K562 (cell line): ENCODE measurements around the gene IDUA. TPM values are rescaled to one million over a fixed set of nuclear protein-coding genes. Genes with fewer than 3 reads are reported as not detected.

Experiments
- ATF1 ChIP-seq, 2 experiments: fragments of 450-650 bp in 1 of 2; IDR thresholded peaks; 2 replicates each; pipeline ENCODE4 v1.6.1; 2016; ENCODE audit warnings: missing compliant biosample characterization in 1 of 2, missing genetic modification characterization in 1 of 2
- FOXA3 ChIP-seq, 2 experiments: fragments of 450-650 bp in 1 of 2; sonication (generic) in 1 of 2; formaldehyde crosslinking; IDR thresholded peaks in 1 of 2; conservative IDR thresholded peaks in 1 of 2; 2 replicates each; pipeline versions ENCODE4 v1.4.0 to v1.8.0; 2020 to 2022; ENCODE audit warnings: mild to moderate bottlenecking in 2 of 2, missing genetic modification reagents in 1 of 2
- FOXK2 ChIP-seq, 2 experiments: fragments of 450-650 bp; IDR thresholded peaks in 1 of 2; conservative IDR thresholded peaks in 1 of 2; 2 replicates each; pipeline ENCODE4 v1.6.1; 2016; ENCODE audit warnings: low read depth in 2 of 2, mild to moderate bottlenecking in 1 of 2
- HDGF ChIP-seq: fragments of 450-650 bp; IDR thresholded peaks from 2 replicates; pipeline ENCODE4 v1.6.1; 2016
- KHSRP ChIP-seq: fragments of 450-650 bp; IDR thresholded peaks from 2 replicates; pipeline ENCODE4 v1.6.1; 2017
- MTA1 ChIP-seq: fragments of 450-650 bp; IDR thresholded peaks from 2 replicates; pipeline ENCODE4 v1.6.1; 2017; ENCODE audit warnings: borderline replicate concordance
- NELFE ChIP-seq: IDR thresholded peaks from 2 replicates; pipeline ENCODE4 v1.6.1; 2011; ENCODE audit warnings: mild to moderate bottlenecking; ENCODE audit not compliant: insufficient read depth, insufficient read length
- NONO ChIP-seq, 2 experiments: fragments of 200-400 bp in 1 of 2; fragments of 450-650 bp in 1 of 2; formaldehyde crosslinking in 1 of 2; IDR thresholded peaks; 2 replicates each; pipeline ENCODE4 v1.6.1; 2017; ENCODE audit warnings: low read depth in 2 of 2, mild to moderate bottlenecking in 2 of 2, moderate library complexity in 2 of 2, low read length in 1 of 2
- POLR2AphosphoS5 ChIP-seq: IDR thresholded peaks from 2 replicates; pipeline ENCODE4 v1.6.1; 2011; ENCODE audit warnings: mild to moderate bottlenecking, low read depth, low read length, moderate library complexity; ENCODE audit not compliant: control insufficient read depth, insufficient read depth
- RBM17 ChIP-seq: fragments of 200-400 bp; formaldehyde crosslinking; IDR thresholded peaks from 2 replicates; pipeline ENCODE4 v1.6.1; 2017; ENCODE audit warnings: low read depth, mild to moderate bottlenecking, low read length, borderline replicate concordance
- RBM22 ChIP-seq: fragments of 200-400 bp; formaldehyde crosslinking; IDR thresholded peaks from 2 replicates; pipeline ENCODE4 v1.6.1; 2018; ENCODE audit warnings: low read length, low read depth; ENCODE audit not compliant: poor library complexity, severe bottlenecking
- SAFB2 ChIP-seq: fragments of 200-400 bp; formaldehyde crosslinking; IDR thresholded peaks from 2 replicates; pipeline ENCODE4 v1.6.1; 2018; ENCODE audit warnings: borderline replicate concordance, low read length, low read depth, moderate library complexity; ENCODE audit not compliant: severe bottlenecking
- TCF3 ChIP-seq: sonication (generic); formaldehyde crosslinking; IDR thresholded peaks from 2 replicates; pipeline ENCODE4 v1.4.0; 2020; ENCODE audit warnings: mild to moderate bottlenecking, missing genetic modification reagents
- TEAD4 ChIP-seq, 2 experiments: sonication (generic) in 1 of 2; formaldehyde crosslinking in 1 of 2; IDR thresholded peaks; 2 replicates each; pipeline versions ENCODE4 v1.6.1 to v1.8.0; 2012 to 2022; ENCODE audit warnings: borderline replicate concordance in 1 of 2, inconsistent platforms in 1 of 2, low read length in 1 of 2, mild to moderate bottlenecking in 1 of 2, missing genetic modification reagents in 1 of 2
- ZEB2 ChIP-seq: fragments of 450-650 bp; IDR thresholded peaks from 2 replicates; pipeline ENCODE4 v1.6.1; 2016
- ZNF224 ChIP-seq: sonication (generic); formaldehyde crosslinking; IDR thresholded peaks from 2 replicates; pipeline ENCODE4 v1.8.0; 2022; ENCODE audit warnings: mild to moderate bottlenecking, missing genetic modification reagents
- ZNF695 ChIP-seq: fragments of 450-650 bp; formaldehyde crosslinking; IDR thresholded peaks from 2 replicates; pipeline ENCODE4 v1.4.0; 2020; ENCODE audit warnings: mild to moderate bottlenecking, moderate library complexity
- polyA plus RNA-seq, 8 experiments: library from polyadenylated mRNA; depleted of rRNA in 4 of 8; stranded (reverse) in 5 of 8; unstranded in 3 of 8; fragments of >200 nt; fragmentation: Nextera tagmentation in 2 of 8; fragmentation: Illumina TruSeq in 1 of 8; extraction: Ambion mirVana in 2 of 8; extraction: Trizol in 1 of 8; gene quantifications; 2 replicates each; pipeline versions ENCODE4 v1.2.1 to v1.2.3, GENCODE V29; 2011 to 2014; ENCODE audit warnings: inconsistent platforms in 1 of 8, missing spikeins in 1 of 8
- total RNA-seq, 7 experiments: library from RNA; depleted of rRNA in 6 of 7; stranded (reverse); fragments of >200 nt in 6 of 7; fragmentation: Illumina TruSeq in 2 of 7; extraction: Trizol in 2 of 7; gene quantifications; 2 replicates each; pipeline versions ENCODE4 v1.2.1 to v1.2.3, GENCODE V29; 2011 to 2021; ENCODE audit warnings: low replicate concordance in 1 of 7
- TF ChIP-seq, protein P1 (sequence below): sonication (generic); formaldehyde crosslinking; IDR thresholded peaks from 2 replicates; pipeline ENCODE4 v1.9.0; 2022; ENCODE audit warnings: mild to moderate bottlenecking, missing genetic modification reagents
- TF ChIP-seq, protein P2 (sequence below), 2 experiments: fragments of 450-650 bp; conservative IDR thresholded peaks; 2 replicates each; pipeline ENCODE4 v1.6.1; 2017; ENCODE audit warnings: mild to moderate bottlenecking in 2 of 2, moderate library complexity in 2 of 2
- TF ChIP-seq, protein P3 (sequence below): fragments of 200-800 bp; sonication (Bioruptor generic); IDR thresholded peaks from 2 replicates; pipeline ENCODE4 v1.6.1; 2017; ENCODE audit warnings: missing genetic modification characterization, missing compliant biosample characterization
- TF ChIP-seq, protein P4 (sequence below), 2 experiments: fragments of 450-650 bp in 1 of 2; sonication (generic) in 1 of 2; formaldehyde crosslinking in 1 of 2; IDR thresholded peaks in 1 of 2; conservative IDR thresholded peaks in 1 of 2; 2 replicates each; pipeline versions ENCODE4 v1.6.1 to v1.8.1; 2016 to 2023; ENCODE audit warnings: mild to moderate bottlenecking in 2 of 2, moderate library complexity in 2 of 2, inconsistent platforms in 1 of 2, missing genetic modification reagents in 1 of 2

The IDUA gene
- total and polyA plus RNA-seq, 9 of the 15 experiments (the other 6 are each of a cell fraction or from before 2014, with no cell fraction given) = 0.04 to 16.1 (median 1.2) TPM

DNA sequence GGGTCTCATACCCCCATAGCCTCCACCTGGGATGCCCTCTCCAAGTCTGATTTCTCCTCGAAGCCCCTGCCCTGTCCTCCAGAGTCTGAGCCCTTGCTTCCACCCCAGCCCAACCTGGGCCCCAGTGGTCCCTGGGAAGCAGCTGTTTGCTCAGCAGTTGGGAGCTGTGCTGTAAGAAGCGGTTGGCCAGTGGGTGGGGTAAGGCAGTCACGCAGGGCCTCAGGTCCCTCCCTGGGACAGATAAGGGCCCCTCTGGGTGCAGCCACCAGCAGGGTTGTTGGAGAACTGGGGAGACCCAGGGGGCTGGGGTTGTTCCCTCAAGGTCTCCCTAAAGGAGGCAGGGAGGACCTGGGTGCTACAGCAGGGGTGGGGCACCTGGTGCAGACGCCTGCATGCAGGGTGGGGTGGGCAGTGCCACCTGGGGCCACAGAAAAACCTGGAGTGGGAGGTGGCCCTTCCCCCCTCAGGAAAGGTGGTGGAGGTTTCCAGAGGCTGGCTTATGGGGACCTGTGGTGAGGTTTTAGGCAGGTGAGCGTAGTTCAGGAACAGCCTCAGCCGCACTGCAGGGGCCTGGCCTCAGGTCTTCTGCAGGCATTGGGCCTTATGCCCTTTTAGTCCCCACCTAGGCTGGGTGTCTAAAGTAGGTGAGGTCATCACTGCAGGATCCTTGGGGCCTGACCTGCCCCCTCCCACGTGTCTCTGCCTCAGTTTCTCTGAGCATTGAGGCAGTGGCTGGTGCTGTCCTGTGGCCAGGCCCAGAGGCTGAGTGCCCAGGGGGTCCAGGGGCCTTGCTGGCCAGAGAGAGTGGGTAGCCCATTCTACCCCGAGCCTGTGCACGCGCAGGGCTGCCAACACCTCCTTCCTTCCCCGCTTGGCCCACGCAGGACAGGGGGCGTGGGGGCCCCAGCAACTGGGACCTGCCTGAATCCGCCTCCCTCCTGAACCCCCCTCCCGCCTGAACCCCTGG, 9.5 kb downstream of the IDUA start (continued):
- TF ChIP-seq RBM17 = no peak
- TF ChIP-seq, protein P1, sequence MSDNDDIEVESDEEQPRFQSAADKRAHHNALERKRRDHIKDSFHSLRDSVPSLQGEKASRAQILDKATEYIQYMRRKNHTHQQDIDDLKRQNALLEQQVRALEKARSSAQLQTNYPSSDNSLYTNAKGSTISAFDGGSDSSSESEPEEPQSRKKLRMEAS (CRISPR knock-in tag) = 0 out of 2 replicates have a peak, but pooled peaks have one; percentile 2
- peak in 1 of 2 experiments; percentile 66; a peak in 1 of 4 replicates for TF ChIP-seq FOXA3 (CRISPR knock-in tag; conservative IDR thresholded peaks at IDR 0.05 in 1 of 2, IDR thresholded peaks at IDR 0.05 in 1 of 2)
- no peak for TF ChIP-seq ZNF224
- no peak for TF ChIP-seq KHSRP
- TF ChIP-seq MTA1 = no peak
- TF ChIP-seq ZNF695 (CRISPR knock-in tag) = no peak
- TF ChIP-seq RBM22 = no peak
- no peak for TF ChIP-seq SAFB2
- no peak for TF ChIP-seq NELFE
- peak; percentile 58; the same call in 1 of the 2 replicates for TF ChIP-seq ZEB2
- TF ChIP-seq ATF1 (CRISPR knock-in tag; IDR thresholded peaks at IDR 0.05) = no peak
- peak; percentile 23; the same call in 1 of the 2 replicates for TF ChIP-seq ATF1 (tag; IDR thresholded peaks at IDR 0.05)
- TF ChIP-seq, protein P2, sequence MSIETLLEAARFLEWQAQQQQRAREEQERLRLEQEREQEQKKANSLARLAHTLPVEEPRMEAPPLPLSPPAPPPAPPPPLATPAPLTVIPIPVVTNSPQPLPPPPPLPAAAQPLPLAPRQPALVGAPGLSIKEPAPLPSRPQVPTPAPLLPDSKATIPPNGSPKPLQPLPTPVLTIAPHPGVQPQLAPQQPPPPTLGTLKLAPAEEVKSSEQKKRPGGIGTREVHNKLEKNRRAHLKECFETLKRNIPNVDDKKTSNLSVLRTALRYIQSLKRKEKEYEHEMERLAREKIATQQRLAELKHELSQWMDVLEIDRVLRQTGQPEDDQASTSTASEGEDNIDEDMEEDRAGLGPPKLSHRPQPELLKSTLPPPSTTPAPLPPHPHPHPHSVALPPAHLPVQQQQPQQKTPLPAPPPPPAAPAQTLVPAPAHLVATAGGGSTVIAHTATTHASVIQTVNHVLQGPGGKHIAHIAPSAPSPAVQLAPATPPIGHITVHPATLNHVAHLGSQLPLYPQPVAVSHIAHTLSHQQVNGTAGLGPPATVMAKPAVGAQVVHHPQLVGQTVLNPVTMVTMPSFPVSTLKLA (conservative IDR thresholded peaks at IDR 0.05) = peak in 1 of 2 experiments; percentile 58; a peak in 2 of 4 replicates
- TF ChIP-seq, protein P3, sequence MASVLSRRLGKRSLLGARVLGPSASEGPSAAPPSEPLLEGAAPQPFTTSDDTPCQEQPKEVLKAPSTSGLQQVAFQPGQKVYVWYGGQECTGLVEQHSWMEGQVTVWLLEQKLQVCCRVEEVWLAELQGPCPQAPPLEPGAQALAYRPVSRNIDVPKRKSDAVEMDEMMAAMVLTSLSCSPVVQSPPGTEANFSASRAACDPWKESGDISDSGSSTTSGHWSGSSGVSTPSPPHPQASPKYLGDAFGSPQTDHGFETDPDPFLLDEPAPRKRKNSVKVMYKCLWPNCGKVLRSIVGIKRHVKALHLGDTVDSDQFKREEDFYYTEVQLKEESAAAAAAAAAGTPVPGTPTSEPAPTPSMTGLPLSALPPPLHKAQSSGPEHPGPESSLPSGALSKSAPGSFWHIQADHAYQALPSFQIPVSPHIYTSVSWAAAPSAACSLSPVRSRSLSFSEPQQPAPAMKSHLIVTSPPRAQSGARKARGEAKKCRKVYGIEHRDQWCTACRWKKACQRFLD (CRISPR knock-in tag) = peak; percentile 21
- TF ChIP-seq, protein P4, sequence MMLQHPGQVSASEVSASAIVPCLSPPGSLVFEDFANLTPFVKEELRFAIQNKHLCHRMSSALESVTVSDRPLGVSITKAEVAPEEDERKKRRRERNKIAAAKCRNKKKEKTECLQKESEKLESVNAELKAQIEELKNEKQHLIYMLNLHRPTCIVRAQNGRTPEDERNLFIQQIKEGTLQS (IDR thresholded peaks at IDR 0.05) = peak; percentile 80
- TF ChIP-seq, protein P4 (CRISPR knock-in tag; conservative IDR thresholded peaks at IDR 0.05) = no peak
- 0 out of 2 replicates have a peak, but pooled peaks have one; percentile 3 for TF ChIP-seq TEAD4 (IDR thresholded peaks at IDR 0.05; ENCODE audit: low read length)
- TF ChIP-seq TEAD4 (CRISPR knock-in tag; IDR thresholded peaks at IDR 0.05; ENCODE audit: borderline replicate concordance) = no peak
- peak in 1 of 2 experiments; percentile 88; a peak in 1 of 4 replicates for TF ChIP-seq NONO (IDR thresholded peaks at IDR 0.05; ENCODE audit: low read depth in 2 of 2, low read length in 1 of 2)
- TF ChIP-seq TCF3 (CRISPR knock-in tag) = peak; percentile 32; the same call in 1 of the 2 replicates
- peak in 1 of 2 experiments; percentile 93; a peak in 2 of 4 replicates for TF ChIP-seq FOXK2 (conservative IDR thresholded peaks at IDR 0.05 in 1 of 2, IDR thresholded peaks at IDR 0.05 in 1 of 2; ENCODE audit: low read depth in 2 of 2)
- peak; percentile 52 for TF ChIP-seq POLR2AphosphoS5
- TF ChIP-seq HDGF = peak; percentile 57; the same call in 1 of the 2 replicates
